ENCODE measurements around the gene PLXDC2. TPM values are rescaled to one million over a fixed set of nuclear protein-coding genes. Genes with fewer than 3 reads are reported as not detected.

The PLXDC2 gene
- total and polyA plus RNA-seq, 2 experiments from 2014 or later: 39.9 to 52.2 TPM

- 82% methylated on average over 4 of the region's 4 CpGs for WGBS (ENCODE audit: low lambda C conversion rate, missing lambda C conversion rate)
- no peak overlapping the region for H3K4me2 ChIP-seq
- TF ChIP-seq CTCF (IDR thresholded peaks at IDR 0.05; ENCODE audit: poor library complexity) (no peak), EZH2 (IDR thresholded peaks at IDR 0.05; ENCODE audit: borderline replicate concordance) (no peak), EZH2phosphoT487 (IDR thresholded peaks at IDR 0.05; ENCODE audit: low read depth, severe bottlenecking, unreplicated experiment) (no peak)
- H3K4me3 ChIP-seq: no peak overlapping the region
- no peak overlapping the region for H2AFZ ChIP-seq
- H3K27ac ChIP-seq: no peak overlapping the region
- H4K20me1 ChIP-seq (ENCODE audit: insufficient read depth, poor library complexity, severe bottlenecking): no peaks in the 10 kb centered on the region
- H3K4me1 ChIP-seq (ENCODE audit: insufficient read depth): no peaks in the 10 kb centered on the region
- DNase-seq (ENCODE audit: low spot score): no peak
- H3K9me3 ChIP-seq (ENCODE audit: low read depth): no peaks in the 10 kb centered on the region
- H3K9me2 ChIP-seq (replicated peaks; ENCODE audit: insufficient read depth): no peaks in the 10 kb centered on the region
- H3K36me3 ChIP-seq (replicated peaks; ENCODE audit: insufficient read depth, low read depth): no peaks in the 10 kb centered on the region
- H3K79me2 ChIP-seq: no peaks in the 10 kb centered on the region
- no peaks in the 10 kb centered on the region for H3K27me3 ChIP-seq
These were observed 115.8 kb downstream of the PLXDC2 start for GRCh38 chr10:19931894-19932590.

- Histone ChIP-seq H2AFZ (no peak overlapping the region), H3K4me3 (no peak overlapping the region), H3K4me2 (no peak overlapping the region), H3K4me1 (ENCODE audit: insufficient read depth) (no peaks in the 10 kb centered on the region), H3K79me2 (no peaks in the 10 kb centered on the region), H3K9me3 (ENCODE audit: low read depth) (no peaks in the 10 kb centered on the region), H3K36me3 (replicated peaks; ENCODE audit: insufficient read depth, low read depth) (no peaks in the 10 kb centered on the region), H3K27ac (no peak overlapping the region), H4K20me1 (ENCODE audit: insufficient read depth, poor library complexity, severe bottlenecking) (no peaks in the 10 kb centered on the region), H3K9me2 (replicated peaks; ENCODE audit: insufficient read depth) (no peaks in the 10 kb centered on the region), H3K27me3 (no peaks in the 10 kb centered on the region)
- no peak for TF ChIP-seq EZH2phosphoT487 (IDR thresholded peaks at IDR 0.05; ENCODE audit: low read depth, severe bottlenecking, unreplicated experiment)
- no peak for TF ChIP-seq EZH2 (IDR thresholded peaks at IDR 0.05; ENCODE audit: borderline replicate concordance)
- no peak for TF ChIP-seq CTCF (IDR thresholded peaks at IDR 0.05; ENCODE audit: poor library complexity)
- WGBS (ENCODE audit: low lambda C conversion rate, missing lambda C conversion rate): 95% methylated on average over 5 of the region's 5 CpGs
- no peak for DNase-seq (ENCODE audit: low spot score)
These were observed 116.7 kb downstream of the PLXDC2 start for GRCh38 chr10:19932806-19933371.

- Histone ChIP-seq H3K79me2 (no peaks in the 10 kb centered on the region), H3K4me1 (ENCODE audit: insufficient read depth) (no peaks in the 10 kb centered on the region), H4K20me1 (ENCODE audit: insufficient read depth, poor library complexity, severe bottlenecking) (no peaks in the 10 kb centered on the region), H2AFZ (no peak overlapping the region), H3K4me3 (no peak overlapping the region), H3K9me3 (ENCODE audit: low read depth) (no peaks in the 10 kb centered on the region), H3K27me3 (no peaks in the 10 kb centered on the region), H3K4me2 (no peak overlapping the region), H3K27ac (no peak overlapping the region), H3K9me2 (replicated peaks; ENCODE audit: insufficient read depth) (no peaks in the 10 kb centered on the region), H3K36me3 (replicated peaks; ENCODE audit: insufficient read depth, low read depth) (no peaks in the 10 kb centered on the region)
- TF ChIP-seq EZH2 (IDR thresholded peaks at IDR 0.05; ENCODE audit: borderline replicate concordance): no peak
- TF ChIP-seq EZH2phosphoT487 (IDR thresholded peaks at IDR 0.05; ENCODE audit: low read depth, severe bottlenecking, unreplicated experiment): no peak
- no peak for TF ChIP-seq CTCF (IDR thresholded peaks at IDR 0.05; ENCODE audit: poor library complexity)
- no peak for DNase-seq (ENCODE audit: low spot score)
- WGBS (ENCODE audit: low lambda C conversion rate, missing lambda C conversion rate): 99% methylated on average over 3 of the region's 3 CpGs
These were observed 117.5 kb downstream of the PLXDC2 start for GRCh38 chr10:19933772-19934171.

Data from hepatocyte (in vitro differentiated cells).